NCI-H446 treated with DMSO at 0.1 percent for 48 hours (cell line): ENCODE results near the gene AATK.

Source experiments
- DNase-seq: peaks from one replicate; lab custom pipeline; 2025; lab: John Stamatoyannopoulos, UW

The AATK gene

DNA sequence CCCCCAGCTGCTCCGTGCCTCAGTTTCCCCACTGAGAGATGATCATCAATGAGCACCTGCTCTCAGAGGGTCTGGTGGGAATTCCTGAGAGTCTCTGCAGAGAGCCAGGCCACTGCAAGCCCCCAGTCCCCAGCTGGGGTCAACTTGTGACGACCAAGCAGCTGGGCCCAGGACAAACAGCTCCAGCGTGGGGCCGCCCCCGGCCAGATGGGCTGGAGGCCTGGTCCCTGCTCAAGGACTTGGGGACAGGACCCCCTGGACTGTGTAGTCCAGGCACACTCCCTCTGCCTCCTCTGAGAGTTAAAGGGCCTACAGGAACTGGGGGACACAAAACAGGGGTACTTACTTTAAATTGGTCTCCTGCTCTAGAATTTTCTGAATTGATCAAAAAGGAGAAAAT is 16.6 kb upstream of the AATK start:
- DNase-seq, result no peak

DNA sequence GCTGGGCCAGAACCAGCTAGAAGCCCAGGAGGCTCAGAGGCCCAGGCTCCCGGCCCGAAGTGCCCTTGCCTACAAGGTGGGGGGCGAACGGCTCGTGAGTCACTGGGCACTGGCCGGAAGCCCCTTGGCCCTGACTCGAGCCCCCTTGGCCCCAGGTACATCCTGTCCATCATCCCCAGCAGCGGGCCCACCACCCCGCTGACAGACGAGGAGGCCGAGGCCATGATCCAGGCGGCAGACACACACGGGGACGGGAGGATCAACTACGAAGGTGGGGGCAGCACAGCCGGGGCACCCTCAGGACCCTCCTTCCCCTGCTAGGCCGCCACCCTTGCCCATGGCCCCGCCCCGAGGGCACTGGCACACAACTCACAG is 15.8 kb upstream of the AATK start:
- no peak for DNase-seq

DNA sequence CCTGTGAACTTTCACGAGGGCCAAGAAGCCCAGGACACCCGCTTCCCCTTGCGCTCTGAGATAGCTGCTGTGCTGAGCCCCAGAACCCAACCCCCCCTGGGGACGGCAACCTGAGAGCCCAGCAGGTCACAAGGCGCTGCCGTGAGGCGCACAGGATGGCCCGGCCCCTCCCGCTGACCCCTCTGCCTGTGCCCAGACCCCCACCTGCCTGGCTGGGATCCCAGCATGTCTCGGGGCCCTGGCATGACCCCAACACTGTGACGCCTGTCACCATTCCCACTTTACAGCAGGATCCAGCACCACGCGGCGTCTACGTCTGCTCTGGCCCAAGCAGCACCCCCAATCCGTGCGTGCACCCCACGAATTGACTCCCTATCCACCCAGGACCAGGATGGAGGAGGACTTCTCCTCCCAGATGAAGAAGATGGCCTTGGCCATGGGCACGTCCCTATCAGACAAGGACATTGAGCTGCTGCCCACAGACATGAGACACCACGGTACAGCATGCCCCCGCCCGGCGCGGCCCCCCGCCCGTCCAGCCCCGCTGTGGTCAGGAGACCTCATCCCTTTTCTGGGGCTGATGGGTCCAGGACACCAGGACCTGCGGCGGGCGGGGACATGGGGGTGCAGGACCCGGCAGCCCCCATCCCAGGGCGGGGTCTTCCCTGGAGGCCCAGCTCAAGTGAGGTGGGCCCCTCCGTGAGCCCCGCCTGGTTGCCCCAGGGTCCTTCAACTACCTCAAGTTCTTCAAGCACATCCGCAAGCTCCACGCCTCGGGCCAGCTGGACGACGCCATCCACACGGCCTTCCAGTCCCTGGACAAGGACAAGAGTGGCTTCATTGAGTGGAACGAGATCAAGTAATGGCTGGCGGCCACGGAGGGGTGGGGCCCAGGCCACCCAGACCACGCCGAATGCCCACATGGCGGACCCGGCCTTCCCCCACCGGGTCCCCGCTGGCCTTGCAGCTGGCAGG is 15.1 kb upstream of the AATK start:
- DNase-seq, result no peak

DNA sequence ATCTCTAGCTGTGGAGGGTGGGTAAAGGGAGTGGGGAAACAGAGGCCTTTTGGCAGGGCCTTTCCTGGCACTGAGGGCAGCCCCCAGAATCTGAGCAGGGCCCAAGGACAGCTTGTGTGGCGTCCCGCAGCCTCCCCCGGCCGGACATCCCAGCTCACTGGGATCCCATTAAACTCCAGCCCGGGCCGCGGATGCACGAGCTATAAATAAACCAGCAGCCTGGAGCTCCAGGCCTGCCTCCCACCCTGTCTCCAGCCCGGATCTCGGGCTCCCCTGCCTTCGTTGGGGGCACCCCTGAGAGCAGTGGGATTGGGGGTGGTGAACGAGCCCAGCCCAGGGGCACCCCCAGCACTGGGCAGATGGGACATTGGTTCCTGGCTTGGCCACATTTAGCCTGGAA is 13.8 kb upstream of the AATK start:
- no peak for DNase-seq

DNA sequence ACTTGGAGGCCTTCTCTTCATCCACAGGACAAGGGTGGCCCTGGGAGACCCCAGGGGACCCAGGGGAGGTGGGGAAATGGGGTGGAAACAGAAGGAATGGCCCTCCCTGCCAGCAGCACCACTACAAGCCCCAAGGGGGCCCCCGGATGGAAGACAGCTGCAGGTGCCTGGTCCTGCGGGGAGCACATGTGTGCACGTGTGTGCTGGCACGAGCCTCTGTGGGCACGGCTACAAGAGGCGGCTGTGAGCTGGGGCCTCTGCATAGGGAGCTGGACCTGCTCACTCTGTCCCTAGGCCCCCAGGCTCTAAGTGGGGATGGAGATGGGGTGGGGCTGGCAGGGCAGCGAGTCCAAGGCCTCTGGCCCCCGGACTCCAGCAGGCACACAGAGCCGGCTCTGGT is 13.2 kb upstream of the AATK start:
- no peak for DNase-seq

DNA sequence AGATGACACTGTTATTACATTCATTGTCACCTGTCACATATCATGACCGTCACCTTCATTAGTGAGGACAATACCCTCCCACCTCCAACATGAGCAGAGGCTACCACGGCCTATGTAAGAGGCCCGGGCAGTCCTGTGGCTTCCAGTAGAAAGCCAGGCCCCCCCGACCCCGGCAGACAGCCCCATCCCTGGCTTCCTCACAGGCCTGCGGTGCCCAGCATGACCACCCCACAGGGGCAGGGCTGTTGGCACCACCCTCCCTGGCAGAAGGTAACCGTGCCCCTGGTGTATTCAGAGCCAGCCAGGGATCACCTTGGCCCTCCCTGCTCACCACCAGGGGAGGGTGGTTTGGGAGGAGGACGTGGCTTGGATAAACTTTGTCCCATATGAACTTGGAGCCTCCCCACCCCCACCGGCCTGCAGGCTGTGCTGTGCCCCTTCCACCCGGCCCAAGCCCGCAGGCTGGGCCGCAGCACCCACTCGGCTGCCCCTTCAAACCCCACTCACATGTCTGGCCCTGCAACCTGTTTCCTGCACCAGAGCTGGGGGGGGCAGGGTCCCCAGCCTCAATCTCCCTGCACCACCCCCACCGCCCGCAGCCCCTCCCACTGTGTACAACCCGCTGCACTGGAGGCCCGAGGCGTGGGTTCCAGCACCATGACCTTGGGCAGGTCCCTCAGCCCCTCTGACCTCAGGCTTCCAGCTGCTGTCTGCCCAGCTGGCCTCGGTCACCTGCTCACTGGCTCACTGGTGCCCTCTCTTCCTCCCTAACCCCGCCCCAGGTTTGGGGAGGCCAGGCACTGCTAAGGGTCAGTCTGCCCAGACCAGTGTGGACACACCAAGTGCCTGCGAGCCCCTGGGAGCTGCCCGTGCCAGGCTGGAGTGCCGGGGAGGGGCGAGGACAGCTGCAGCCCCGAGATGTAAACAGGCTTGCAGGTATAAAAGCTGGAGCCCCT is 12.4 kb upstream of the AATK start:
- DNase-seq, result no peak

DNA sequence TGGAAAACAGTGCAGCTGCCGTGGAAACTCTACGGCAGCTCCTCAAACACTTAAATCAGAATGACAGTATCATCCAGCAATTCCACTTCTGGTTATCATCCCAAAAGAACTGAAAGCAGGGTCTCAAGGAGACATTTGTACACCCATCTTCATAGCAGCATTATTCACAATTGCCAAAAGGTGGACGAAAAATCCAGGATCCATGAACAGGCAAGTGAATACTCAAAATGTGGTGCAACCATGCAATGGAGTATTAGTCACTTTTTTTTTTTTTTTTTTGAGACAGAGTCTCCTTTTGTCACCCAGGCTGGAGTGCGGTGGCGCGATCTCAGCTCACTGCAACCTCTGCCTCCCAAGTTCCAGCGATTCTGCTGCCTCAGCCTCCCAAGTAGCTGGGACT is 10.6 kb upstream of the AATK start:
- DNase-seq, result no peak

DNA sequence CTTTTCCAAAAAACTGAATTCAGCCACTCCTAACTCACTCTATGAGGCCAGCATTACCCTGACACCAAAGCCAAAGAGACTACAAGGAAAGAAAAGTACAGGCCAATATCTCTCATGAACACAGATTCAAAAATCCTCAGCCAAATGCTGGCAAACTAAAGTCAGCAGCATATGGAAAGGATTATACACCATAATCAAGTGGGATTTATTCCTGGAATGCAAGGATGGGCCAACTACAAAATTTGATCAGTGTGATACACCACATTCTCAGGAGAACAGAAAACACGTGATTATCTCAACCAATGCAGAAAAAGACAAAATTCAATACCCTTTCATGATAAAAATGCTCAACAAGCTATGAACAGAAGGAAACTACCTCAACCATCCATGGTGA is 7.7 kb upstream of the AATK start:
- DNase-seq, result no peak

DNA sequence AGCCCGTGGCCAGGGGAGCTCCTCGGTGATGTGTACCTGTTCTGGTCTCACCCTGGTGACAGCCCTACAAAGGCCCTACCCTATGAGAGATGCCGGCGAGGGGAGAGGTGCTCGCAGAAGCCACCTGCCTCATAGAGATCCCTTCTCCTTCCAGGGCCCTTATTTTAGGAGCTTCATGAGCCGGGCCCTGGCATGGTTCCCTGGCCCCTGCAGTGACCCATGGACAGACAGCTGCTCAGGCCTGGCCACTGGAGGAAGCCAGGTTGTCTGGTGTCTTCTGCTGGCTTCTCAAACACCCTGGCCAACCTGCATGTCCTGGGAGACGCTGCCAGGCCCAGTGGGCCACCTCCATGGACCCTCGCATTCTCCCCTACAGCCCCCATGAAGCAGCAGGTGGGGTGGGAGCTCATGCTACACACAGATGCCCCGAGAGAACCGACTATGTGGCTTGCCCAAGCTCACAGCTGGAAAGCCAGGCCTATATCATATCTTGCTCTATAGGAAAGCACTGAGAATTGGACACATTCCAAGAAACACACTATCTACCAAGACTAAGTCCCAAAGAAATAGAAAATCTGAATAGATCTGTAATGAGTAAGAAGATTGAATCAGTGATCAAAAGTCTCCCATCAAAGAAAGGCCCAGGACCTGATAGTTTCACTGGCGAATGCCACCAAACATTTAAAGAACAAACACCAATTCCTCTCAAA is 7.2 kb upstream of the AATK start:
- no peak for DNase-seq

DNA sequence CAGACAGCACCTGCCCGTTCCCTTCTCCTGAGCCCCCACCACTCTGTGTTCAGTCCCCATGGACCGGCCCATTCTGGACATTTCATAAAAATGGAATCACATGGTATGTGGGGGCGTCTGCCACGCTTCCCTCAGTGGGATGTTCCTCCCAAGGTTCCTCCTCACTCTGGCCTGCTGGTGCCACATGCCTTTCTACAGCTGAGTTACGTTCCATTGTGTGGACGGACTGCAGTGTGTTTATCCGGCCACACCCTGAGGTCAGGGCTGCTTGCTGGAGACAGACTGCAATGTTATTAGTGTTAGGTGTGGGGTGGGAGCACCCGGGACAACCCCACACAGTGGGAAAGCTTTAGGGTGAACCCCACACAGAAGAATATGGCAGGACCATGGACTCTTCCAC is 5.9 kb upstream of the AATK start:
- DNase-seq, result no peak

DNA sequence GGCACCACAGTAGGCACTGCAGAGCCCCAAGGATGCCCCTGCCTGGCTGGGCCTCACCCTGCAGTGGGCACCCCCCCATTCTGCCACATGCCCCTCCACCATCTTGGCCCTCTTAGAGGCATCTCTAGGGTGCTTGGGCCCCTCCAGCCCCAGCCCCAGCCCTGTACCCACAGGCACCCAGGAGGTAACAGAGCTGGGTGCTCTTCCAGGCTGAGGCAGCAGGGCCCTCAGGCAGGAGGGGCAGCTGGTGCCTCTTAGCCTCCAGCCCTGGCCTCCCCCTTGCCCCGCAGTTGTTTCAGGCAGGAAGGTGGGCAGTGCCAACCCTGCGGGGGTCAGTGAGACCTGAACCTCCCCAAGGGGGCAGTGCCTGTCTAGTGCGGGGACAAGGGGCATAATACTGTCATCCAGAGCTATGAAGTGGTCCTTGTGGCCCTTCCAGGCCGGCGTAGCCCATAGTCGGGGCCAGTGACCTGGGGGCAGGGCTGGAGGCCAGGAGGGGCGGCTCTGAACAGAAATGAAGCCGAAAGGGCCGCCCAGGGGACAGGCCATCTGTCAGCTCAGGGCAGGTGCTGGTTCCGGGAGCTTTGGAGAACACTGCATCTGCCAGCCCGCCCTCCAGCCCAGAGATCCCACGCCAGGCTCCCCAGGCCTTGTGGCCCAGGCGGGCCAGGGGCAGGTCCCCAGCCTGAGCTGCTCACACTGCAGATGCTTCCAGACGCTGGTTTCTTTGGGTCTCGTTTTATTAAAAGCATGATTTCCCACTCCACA is 4.9 kb upstream of the AATK start:
- no peak for DNase-seq

DNA sequence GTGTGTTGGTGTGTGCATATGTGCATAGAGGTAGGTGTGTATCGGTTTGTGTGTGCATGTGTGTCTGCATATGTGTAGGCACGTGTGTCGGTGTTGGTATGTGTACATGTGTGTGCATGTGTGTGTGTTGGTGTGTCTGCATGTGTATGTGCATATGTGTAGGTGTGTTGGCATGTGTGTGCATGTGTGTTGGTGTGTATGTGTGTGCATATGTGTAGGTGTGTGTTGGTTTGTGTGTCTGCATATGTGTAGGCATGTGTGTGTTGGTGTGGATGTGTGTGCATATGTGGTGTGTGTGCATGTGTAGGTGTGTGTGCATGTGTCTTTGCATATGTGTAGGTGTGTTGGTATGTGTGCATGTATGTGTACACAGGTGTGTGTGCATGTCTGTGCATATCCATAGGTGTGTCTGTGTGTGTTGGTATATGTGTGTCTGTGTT is 3.9 kb upstream of the AATK start:
- DNase-seq, result no peak

DNA sequence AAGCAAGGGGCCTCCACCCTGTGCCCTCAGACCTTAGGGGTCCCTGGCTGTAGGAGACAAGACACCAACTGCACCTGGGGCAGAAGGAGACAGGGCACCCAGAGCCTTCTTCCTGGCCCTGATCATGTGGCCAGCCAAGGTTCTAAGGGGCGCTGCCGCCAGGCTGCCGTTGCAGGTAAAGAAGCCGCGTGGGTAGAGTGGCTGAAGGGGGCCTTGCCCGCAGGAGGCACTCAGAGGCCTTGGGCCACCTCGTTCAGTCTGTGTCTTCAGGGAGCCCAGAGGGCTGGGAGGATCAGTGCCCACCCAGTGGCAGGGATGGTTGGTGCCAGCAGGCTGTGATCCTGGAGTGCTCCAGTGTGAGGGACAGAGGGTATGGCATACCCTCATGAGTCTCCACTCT is 1.6 kb upstream of the AATK start:
- DNase-seq, result no peak

DNA sequence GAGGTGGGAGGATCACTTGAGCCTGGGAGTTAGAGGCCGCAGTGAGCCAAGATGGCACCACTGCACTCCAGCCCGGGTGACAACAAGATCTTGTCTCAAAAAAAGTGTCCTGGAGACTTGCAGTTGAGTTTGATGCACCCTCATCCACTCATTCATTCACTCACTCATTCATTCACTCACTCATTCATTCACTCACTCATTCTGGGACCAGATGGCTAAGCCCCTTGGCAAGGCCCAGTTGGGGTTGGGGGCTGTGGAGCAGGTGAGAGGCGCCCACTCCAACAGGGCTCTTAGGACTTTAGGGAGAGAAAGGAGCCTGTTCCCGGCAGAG is 1.1 kb upstream of the AATK start:
- no peak for DNase-seq

DNA sequence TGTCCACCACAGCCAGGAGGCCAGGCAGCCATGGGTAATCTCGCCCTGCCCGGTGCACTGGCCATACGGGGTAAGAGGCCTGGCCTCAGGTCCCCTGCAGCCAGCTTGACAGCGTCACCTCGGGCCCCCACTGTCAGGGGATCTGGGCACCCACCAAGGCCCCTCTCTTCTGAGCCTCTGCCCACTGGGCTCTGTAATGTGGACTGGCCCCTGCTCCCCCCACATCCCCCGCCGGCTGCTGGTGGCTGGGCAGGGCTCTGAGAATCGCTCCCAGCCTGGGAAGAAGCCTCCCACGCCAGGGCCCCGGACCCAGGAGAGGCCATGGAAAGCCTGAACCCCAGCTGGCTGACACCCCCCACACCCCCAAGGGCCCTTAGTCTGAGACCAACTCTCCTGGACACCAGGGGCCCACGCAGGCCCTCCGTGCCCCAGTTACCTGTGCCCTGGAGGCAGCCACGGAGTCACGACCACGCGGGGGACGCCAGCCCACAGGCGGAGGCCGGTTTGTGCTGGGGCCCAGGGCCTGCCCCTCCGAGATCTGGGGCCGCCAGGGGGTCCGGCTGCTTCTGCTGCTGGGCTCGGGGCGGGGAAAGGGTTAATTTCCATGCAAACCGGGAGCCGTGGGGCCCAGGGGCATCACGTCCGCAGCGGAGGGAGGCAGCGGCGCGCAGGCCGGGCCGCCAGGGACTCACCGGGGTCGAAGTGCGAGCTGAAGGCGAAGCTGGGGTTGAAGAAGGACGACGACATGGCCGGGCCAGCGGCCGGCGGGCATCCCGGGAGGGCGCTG is 582 bp downstream of the AATK start, which contains the start of gene PVALEF:
Gene PVALEF (plus strand): TSS at position 262 of the 787 bp plus-strand sequence. CDS start 15,720 bp downstream, outside the sequence.
- no peak for DNase-seq

DNA sequence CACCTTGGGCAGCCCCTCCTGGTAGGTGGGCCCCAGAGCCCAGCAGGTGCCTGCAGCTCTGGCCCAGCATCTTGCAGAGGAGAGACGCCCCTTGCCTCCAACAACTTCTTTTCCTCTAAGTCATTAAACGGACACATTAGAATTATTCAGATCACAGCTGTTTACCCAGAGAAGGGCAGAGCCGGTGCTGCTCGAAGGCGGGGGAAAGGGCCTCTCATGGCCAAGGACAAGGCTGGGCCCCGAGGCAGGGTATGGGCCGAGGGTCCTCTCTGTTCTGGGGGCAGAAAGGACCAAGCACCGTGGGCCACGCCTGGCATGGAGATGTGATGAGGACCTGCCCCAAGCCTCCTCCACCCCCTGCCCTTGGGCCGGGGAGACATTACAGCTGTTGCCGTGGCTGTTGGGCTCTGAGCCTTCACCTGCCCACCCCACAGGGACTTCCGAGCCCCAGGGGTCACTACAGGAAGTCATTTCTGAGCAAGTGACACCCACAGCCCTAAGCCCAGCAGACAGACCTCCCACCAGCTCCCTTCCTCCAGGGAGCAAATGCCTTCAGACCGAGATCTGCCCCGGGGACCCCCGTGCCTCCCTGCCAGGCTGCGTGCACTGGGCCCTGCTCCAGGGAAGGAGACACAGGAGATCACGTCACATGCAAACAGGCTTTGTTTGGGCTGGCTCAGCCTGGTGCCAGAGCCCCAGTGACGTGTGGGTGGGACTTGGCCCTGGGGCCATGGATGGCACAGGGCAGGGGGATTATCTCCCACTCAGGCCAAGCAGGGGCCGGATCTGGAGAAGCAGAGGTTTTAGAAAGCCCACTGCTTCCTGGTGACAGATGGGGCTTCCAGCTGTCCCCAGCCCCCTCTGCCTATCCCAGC is 1.4 kb downstream of the AATK start:
- peak; percentile 34 for DNase-seq

DNA sequence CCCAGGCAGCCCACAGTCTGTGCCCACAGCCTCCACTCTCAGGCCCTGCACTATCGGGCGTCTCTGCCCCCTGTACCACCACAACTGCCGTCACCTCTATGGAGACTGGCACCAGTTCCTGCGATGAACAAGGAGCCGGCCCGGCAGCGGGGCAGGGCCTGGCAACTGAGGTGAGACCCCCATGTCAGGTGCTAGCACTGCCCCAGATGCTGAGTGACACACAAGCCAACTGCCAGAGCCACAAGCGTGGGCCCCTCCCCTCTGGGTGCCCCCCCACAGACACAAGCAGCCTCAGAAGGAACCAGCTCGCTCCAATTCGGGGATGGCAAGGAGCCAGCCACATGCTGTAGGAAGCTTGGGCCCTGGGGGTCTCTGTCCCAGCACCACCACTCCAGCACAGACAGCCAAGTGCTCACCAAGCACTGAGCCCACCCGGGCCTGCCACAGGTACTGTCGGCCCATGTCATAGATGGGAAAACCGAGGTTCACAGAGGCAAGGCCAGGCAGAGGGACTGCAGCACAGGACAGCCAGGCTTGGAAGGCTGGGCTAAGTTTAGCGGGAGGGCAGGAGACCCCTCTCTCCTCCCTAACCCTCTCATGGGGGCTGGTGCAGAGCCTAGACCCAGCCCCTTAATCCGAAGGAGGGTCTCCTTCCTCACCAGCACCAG is 2.2 kb downstream of the AATK start:
- no peak for DNase-seq

DNA sequence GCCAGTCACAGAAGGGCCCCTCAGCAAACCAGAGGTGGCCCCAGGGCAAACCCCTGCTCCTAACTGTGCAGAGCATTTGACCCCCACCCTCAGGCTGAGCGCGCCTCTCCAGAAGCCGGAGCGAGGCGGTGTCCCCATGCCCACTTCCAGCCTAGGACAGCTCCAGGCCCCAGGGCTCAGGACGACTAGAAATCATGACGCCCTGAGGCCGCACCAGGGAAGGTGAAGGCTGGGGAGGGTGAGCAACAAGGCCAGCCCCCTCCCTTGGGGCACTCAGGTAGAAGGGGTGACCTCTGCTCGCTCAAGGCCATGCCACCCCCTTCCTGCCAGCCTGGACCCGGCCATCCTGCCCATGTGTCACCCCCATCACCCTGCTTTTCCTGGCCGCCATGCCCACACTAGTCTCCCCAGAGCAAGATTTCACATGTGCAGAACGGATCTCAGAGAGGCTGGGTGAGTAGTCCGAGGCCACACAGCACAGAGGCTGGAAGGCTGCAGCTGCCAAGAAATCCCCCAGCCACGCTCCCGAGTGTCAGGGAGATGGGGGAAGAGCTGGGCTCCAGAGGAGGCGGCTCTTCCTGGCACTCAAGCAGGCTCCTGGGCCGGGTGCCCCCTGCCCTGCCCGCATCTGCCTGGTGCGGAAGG is 2.8 kb downstream of the AATK start:
- no peak for DNase-seq

DNA sequence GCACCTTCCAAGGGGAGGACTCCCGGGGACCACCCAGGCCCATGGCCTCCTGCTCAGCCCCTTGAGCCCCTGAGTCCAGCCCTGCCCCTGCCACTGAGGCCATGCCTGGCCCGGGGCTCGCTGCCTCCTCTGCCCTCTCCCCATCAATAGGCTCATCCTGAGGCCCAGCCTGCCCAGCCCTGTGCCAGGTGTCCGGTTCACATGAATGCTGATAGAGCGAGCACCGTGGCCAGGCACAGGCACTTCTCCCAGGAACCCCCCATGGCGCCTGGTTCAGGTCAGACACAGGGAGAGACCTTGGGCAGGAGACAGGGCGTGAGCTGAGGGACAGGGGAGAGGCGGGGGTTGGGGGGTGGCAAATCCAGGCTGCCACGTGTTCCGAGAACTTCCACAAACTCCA is 3.5 kb downstream of the AATK start:
- no peak for DNase-seq
